ENCODE results near the gene BLVRA.

GRCh38 chr7:43729214-43729923 is 29.1 kb upstream of the BLVRA start, which contains the start of gene COA1:
- TF ChIP-seq, protein P1, sequence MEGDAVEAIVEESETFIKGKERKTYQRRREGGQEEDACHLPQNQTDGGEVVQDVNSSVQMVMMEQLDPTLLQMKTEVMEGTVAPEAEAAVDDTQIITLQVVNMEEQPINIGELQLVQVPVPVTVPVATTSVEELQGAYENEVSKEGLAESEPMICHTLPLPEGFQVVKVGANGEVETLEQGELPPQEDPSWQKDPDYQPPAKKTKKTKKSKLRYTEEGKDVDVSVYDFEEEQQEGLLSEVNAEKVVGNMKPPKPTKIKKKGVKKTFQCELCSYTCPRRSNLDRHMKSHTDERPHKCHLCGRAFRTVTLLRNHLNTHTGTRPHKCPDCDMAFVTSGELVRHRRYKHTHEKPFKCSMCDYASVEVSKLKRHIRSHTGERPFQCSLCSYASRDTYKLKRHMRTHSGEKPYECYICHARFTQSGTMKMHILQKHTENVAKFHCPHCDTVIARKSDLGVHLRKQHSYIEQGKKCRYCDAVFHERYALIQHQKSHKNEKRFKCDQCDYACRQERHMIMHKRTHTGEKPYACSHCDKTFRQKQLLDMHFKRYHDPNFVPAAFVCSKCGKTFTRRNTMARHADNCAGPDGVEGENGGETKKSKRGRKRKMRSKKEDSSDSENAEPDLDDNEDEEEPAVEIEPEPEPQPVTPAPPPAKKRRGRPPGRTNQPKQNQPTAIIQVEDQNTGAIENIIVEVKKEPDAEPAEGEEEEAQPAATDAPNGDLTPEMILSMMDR (IDR thresholded peaks at IDR 0.05; ENCODE audit: insufficient read depth, low read length, poor library complexity, severe bottlenecking), result no peak
- no peak for TF ChIP-seq EZH2phosphoT487 (conservative IDR thresholded peaks at IDR 0.05; ENCODE audit: low read length)

All from SU-DHL-6 (cell line).